GM18505 (cell line): ENCODE data around the gene MRNIP.
"Not testable (repeated sequence)": the region's sequence is repeated elsewhere in the genome, so short reads cannot be mapped to it uniquely, and the experiment has no call there.

ENCODE experiments used
- ATAC-seq: cut with Tn5 transposase; IDR thresholded peaks from one replicate; pipeline ENCODE4 v1.9.1; 2021; ENCODE audit not compliant: unreplicated experiment
- POLR2A ChIP-seq: IDR thresholded peaks from 4 replicates; pipeline ENCODE4 v1.6.1; 2011; ENCODE audit warnings: borderline replicate concordance; ENCODE audit not compliant: insufficient read depth, insufficient read length; ENCODE audit errors: extremely low read depth

MRNIP gene

DNA sequence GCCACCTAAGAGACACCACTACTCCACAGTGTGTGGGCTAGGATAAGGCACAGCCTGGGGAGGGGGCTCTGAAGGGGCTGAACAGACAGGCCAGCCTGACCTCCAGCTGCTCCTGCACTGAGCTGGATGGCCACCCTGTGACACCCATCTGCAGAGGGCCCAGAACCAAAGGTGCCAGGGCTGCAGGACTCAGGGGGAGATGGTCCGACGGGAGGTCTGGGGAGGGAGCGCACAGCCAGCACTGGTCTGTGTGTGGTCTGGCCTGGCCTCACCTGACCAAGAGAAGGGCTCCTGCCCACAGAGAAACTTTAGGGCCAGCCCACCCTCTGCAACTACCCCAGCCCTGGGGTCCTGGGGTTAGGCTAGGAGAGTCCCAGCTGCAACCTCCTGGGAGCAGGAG, 64.0 kb downstream of the MRNIP start:
- no peak for ATAC-seq
- TF ChIP-seq POLR2A: no peak

DNA sequence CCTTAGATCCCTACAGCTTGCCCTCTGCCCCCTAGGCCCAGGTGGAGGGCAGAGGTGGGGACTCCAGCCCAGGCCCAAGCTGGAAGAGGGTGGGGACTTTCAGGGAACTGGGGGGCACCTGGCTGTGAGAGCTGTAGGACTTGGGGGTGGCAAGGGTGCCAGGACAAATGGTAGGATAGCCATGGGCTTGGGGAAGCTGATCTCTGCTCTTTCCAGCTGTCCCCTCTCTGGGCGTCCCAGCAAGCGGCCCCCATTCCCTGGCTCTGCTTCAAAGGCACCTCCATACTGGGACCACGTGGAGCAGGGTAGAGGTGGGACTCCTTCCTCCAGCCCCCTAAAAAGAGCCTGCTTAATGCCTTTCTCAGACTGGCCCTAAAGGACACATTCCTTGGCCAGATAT, 64.4 kb downstream of the MRNIP start:
- ATAC-seq: no peak
- no peak for TF ChIP-seq POLR2A

DNA sequence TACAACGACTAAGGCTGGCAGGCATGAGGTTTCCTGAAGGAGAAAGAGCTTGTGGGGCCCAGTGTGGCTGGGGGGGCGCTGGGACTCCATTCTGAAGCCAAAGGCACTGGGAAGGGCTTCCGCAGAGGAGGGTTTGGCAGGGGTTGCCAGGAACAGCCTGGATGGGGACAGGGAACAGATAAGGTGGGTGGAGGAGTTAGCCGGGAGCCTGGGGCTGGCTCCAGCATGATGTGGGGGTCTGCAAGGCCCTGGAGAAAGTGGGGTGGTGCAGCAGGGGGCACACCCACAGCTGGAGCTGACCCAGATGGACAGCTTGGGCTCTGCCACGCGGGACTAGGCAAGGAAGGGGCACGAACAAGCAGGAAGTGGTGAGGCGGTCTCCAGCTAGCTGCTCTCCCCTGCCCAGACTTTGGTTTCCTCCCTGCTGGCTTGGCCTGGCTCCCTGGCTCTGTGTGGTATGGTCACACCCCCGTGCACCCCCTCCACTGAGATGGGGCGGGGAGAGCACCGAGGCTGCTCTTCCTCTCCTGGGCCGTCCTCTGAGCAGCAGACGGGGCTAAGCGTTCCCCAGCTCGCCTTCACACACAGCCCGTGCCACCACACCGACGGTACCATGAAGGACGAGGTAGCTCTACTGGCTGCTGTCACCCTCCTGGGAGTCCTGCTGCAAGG, 65.0 kb downstream of the MRNIP start, which contains the start of gene LTC4S:
TSS of gene LTC4S (plus strand) at position 519 of the 672 bp plus-strand sequence. CDS start at position 614, 95 bp downstream.
- peak; percentile 14 for TF ChIP-seq POLR2A
- no peak for ATAC-seq

DNA sequence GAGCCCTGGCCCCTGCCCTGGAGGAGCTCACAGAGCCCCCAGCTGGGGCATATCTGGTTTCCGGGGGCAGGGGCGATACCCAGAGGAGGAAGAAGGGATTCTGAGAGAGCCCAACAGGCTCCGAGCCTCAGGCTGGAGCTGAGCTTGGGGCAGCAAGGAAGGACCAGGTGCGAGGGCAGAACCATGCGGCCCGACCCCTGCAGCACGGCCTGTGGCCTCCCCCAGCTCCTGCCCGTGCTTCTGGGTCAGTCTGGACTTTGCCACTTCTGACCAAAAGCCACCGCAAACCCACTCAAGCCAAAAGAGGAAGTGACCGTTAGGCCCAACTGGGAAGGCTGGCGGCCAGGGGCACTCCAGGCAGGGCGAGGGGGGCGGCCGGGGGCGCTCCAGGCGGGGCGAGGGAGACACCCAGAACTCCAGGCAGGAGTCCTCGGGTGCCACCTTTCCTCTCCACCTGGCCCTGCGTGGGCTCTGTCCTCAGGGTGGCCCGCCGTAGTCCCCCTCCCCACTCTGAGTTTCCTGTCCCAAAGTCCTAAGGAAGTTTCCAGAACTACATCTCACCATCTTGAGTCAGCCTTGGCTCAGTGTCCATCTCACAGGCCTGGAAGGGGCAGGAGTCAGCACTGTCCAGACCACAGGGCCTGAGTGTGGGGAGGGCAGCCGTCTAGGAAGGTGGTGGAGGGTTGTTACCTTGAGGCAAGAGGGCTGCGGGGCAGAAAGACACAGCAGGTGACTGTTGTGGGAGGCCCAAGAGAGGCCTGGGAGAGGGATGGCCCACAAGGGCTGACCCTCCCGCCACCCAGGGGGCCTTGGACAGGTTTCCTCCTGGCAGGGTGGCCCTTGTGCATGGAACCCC, 65.8 kb downstream of the MRNIP start:
- ATAC-seq: no peak
- no peak for TF ChIP-seq POLR2A

DNA sequence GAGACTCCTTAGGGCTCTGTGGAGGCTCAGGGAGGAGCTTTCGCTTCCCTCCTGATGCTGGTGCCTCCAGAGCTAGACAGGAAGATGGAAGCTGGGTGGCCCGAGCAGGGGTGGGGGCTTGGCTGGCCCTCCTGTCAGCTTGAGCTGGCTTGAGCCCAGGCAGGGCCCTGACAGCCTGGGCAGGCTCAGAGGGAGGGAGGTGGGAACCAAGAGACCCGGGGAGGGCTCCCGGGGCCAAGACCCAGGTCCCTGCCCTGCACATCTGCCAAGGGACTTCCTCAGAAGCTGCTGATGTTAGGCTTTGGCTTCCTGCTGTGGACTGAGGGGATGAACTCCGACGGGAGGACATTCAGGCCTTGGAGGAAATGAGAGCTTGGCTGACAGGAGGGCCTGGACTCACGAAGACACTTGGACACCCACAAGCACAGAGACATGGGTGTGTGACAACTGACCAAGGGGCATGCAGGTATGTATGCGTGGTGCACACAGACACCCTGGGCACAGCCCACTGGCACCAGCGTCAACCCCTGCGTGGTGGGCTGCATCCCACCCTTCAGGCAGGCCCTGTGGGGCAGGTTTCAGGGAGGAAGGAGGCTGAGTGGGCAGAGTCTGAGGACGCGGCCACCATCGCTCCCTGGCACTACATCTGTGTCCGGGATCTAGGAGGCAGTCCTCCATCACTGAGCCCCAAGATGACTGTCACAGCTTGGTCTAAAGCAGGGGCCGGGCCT, 66.6 kb downstream of the MRNIP start:
- no peak for TF ChIP-seq POLR2A
- ATAC-seq: no peak

DNA sequence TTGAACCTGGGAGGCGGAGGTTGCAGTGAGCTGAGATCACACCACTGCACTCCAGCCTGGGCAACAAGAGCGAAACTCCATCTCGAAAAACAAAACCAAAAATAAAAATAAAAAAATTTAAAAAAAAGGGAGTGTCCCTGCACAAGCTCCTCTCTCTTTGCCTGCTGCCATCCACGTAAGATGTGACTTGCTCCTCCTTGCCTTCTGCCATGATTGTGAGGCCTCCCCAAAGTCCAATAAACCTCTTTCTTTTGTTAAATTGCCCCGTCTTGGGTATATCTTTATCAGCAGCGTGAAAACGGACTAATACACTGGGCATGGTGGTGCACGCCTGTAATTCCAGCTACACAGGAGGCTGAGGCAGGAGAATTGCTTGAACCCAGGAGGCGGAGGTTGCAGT, 69.3 kb downstream of the MRNIP start:
- not testable (repeated sequence) for ATAC-seq

DNA sequence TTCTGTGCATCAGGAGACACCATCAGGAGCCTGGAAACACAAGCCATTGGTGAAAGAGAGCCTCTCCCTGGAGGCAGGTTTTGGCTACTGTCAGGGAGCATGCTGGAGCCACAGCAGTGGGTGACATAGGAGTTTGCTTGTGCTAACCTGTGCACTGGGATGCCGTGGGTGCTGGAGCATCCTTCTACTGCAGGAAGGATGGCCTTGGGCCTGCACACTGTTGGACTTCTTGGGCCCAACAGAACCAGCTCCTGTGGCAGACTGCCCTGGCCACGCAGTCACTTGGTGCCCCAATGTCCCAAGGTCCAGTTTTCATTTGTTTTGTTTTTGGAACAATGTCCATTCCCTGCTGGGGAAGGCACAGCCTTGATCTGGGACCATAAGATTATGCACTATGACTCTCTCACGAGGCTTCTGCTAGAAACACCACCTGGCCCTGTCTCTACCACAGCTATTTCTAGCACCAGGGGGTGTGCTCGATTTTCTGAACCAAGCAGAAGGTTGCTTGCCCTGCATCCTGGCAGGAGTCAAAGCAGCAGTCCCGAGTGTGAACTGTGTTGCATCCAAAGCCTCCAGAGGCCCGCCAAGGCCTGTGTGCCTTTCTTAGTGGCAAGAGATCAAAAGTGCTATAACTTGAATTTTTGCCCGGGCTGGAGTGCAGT, 70.3 kb downstream of the MRNIP start:
- ATAC-seq: no peak
- TF ChIP-seq POLR2A: no peak
